Keratinocyte (primary cell): ENCODE measurements around the gene MAN1A2. TPM values are rescaled to one million over a fixed set of nuclear protein-coding genes. Genes with fewer than 3 reads are reported as not detected.

ENCODE experiments used
- DNase-seq: peaks from one replicate; pipeline ENCODE4 v3.0.0-alpha.2; 2011; ENCODE audit warnings: low read depth, missing footprints, low spot score
- FAIRE-seq: peaks from 2 replicates; lab custom pipeline; 2011; peaks lifted over from hg19 to GRCh38; lab: Jason Lieb, UNC
- H2AFZ ChIP-seq: 2 replicates; pipeline ENCODE4 v1.6.0; 2012; ENCODE audit warnings: low read length, control low read depth, inconsistent platforms; ENCODE audit not compliant: control insufficient read depth
- H3K27ac ChIP-seq: 2 replicates; pipeline ENCODE4 v1.5.1; 2011; ENCODE audit warnings: low read length; ENCODE audit not compliant: control insufficient read depth, insufficient read depth
- H3K27me3 ChIP-seq: 3 replicates; pipeline ENCODE4 v1.6.0; 2011; ENCODE audit warnings: low read length; ENCODE audit not compliant: control insufficient read depth, insufficient read depth; ENCODE audit errors: extremely low read depth
- H3K36me3 ChIP-seq, 2 experiments: 2 replicates in 1 of 2; 3 replicates in 1 of 2; pipeline ENCODE4 v1.5.1; 2011; ENCODE audit warnings: low read length in 2 of 2, mild to moderate bottlenecking in 1 of 2; ENCODE audit not compliant: control insufficient read depth in 2 of 2, insufficient read depth in 2 of 2; ENCODE audit errors: extremely low read depth in 1 of 2
- H3K4me1 ChIP-seq: 3 replicates; pipeline ENCODE4 v1.5.1; 2011; ENCODE audit warnings: low read length; ENCODE audit not compliant: control insufficient read depth, insufficient read depth; ENCODE audit errors: extremely low read depth
- H3K4me2 ChIP-seq: 3 replicates; pipeline ENCODE4 v1.6.0; 2011; ENCODE audit warnings: low read depth, low read length; ENCODE audit not compliant: control insufficient read depth, insufficient read depth; ENCODE audit errors: extremely low read depth
- H3K4me3 ChIP-seq, 3 experiments: fragments of 200-600 bp in 1 of 3; sonication (generic) in 1 of 3; 2 replicates in 2 of 3; 3 replicates in 1 of 3; pipeline ENCODE4 v1.5.1; 2011 to 2016; ENCODE audit warnings: low read length in 3 of 3, mild to moderate bottlenecking in 3 of 3, control low read depth in 2 of 3, inconsistent platforms in 1 of 3, low read depth in 1 of 3, mixed read lengths in 1 of 3, mixed run types in 1 of 3, moderate library complexity in 1 of 3; ENCODE audit not compliant: control insufficient read depth in 2 of 3, insufficient read depth in 2 of 3; ENCODE audit errors: extremely low read depth in 1 of 3
- H3K79me2 ChIP-seq: 2 replicates; pipeline ENCODE4 v1.6.0; 2012; ENCODE audit warnings: low read length; ENCODE audit not compliant: control insufficient read depth, insufficient read depth
- H3K9ac ChIP-seq: 3 replicates; pipeline ENCODE4 v1.6.0; 2011; ENCODE audit warnings: low read length; ENCODE audit not compliant: control insufficient read depth, insufficient read depth; ENCODE audit errors: extremely low read depth
- H3K9me1 ChIP-seq: 3 replicates; pipeline ENCODE4 v1.6.0; 2011; ENCODE audit warnings: low read length; ENCODE audit not compliant: control insufficient read depth, insufficient read depth; ENCODE audit errors: extremely low read depth
- H3K9me3 ChIP-seq: 2 replicates; pipeline ENCODE4 v1.5.1; 2012; ENCODE audit warnings: low read depth, low read length; ENCODE audit not compliant: control insufficient read depth
- H4K20me1 ChIP-seq: 3 replicates; pipeline ENCODE4 v1.6.0; 2011; ENCODE audit warnings: low read length; ENCODE audit not compliant: control insufficient read depth, insufficient read depth; ENCODE audit errors: extremely low read depth
- CTCF ChIP-seq, 3 experiments: IDR thresholded peaks in 1 of 3; conservative IDR thresholded peaks in 1 of 3; optimal IDR thresholded peaks in 1 of 3; 2 replicates in 2 of 3; 3 replicates in 1 of 3; pipeline versions ENCODE3 to v1.5.1; 2011; ENCODE audit warnings: low read length in 3 of 3, mild to moderate bottlenecking in 3 of 3, moderate library complexity in 2 of 3, control low read depth in 1 of 3, inconsistent platforms in 1 of 3; ENCODE audit not compliant: insufficient read depth in 2 of 3; ENCODE audit errors: extremely low read depth in 1 of 3
- EZH2 ChIP-seq: IDR thresholded peaks from one replicate; pipeline ENCODE4 v1.6.1; 2012; ENCODE audit warnings: inconsistent platforms, mild to moderate bottlenecking, low read length, moderate library complexity
- dilution Hi-C: fragments of 300-500 bp; cut with MboI; formaldehyde crosslinking; loops from one replicate; pipeline ENCODE4 v1.7.0; 2020; ENCODE audit warnings: low sequenced_read_pairs; ENCODE audit not compliant: extremely low pct_ligation_motif_present
- polyA plus RNA-seq, 5 experiments: library from polyadenylated mRNA; depleted of rRNA in 3 of 5; stranded (reverse) in 3 of 5; stranded (forward) in 1 of 5; unstranded in 1 of 5; fragments of >200 nt; gene quantifications; 1 replicate in 1 of 5; 2 replicates in 3 of 5; 3 replicates in 1 of 5; pipeline versions ENCODE4 v1.2.1 to v1.2.3, GENCODE V29; 2011 to 2012; ENCODE audit warnings: missing spikeins in 2 of 5, low read depth in 1 of 5, low replicate concordance in 1 of 5

Gene MAN1A2
- polyA plus RNA-seq, 1 donor (not counting 4 experiments of a cell fraction or from before 2014, with no cell fraction given), result 19.0 TPM

- Histone ChIP-seq H2AFZ (no peak overlapping the region), H3K9me3 (peaks cover 1% of the 10 kb centered on the region), H3K9ac (no peak overlapping the region), H3K4me2 (no peak overlapping the region), H3K27me3 (no peaks in the 10 kb centered on the region), H3K36me3 (no peaks in the 10 kb centered on the region), H3K79me2 (peaks cover 35% of the 10 kb centered on the region), H3K4me1 (no peaks in the 10 kb centered on the region), H3K9me1 (no peaks in the 10 kb centered on the region), H3K27ac (no peak overlapping the region), H4K20me1 (no peaks in the 10 kb centered on the region), H3K4me3 (no peak overlapping the region)
- dilution Hi-C loops, result no loop called here
- no peak for DNase-seq
- TF ChIP-seq EZH2, result no peak
- no peak for TF ChIP-seq CTCF (optimal IDR thresholded peaks at IDR 0.05 in 1 of 3, IDR thresholded peaks at IDR 0.05 in 1 of 3, conservative IDR thresholded peaks at IDR 0.05 in 1 of 3; ENCODE audit: extremely low read depth in 1 of 3, insufficient read depth in 2 of 3, low read length in 3 of 3)
- FAIRE-seq, result no peak
Observed at GRCh38 chr1:117387060-117387633, 19.9 kb downstream of the MAN1A2 start.

DNA sequence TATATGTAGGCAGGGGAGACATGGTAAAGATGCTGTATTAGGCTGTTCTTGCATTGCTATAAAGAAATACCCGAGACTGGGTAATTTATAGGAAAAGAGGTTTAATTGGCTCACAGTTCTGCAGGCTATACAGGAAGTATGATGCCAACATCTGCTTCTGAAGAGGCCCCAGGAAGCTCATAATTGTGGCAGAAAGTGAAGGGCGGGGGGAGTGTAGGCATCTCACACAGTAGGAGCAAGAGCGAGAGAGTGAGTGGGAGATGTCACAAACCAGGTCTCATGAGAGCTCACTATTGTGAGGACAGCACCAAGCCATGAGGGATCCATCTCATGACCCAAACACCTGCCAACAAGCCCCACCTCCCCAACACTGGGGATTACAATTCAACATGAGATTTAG is 21.1 kb downstream of the MAN1A2 start:
- DNase-seq, result no peak
- no peak overlapping the region for H2AFZ ChIP-seq
- no peaks in the 10 kb centered on the region for H3K36me3 ChIP-seq
- H3K4me3 ChIP-seq, result no peak overlapping the region
- no peak overlapping the region for H3K4me2 ChIP-seq
- dilution Hi-C loops, result no loop called here
- no peak overlapping the region for H3K27ac ChIP-seq
- no peaks in the 10 kb centered on the region for H4K20me1 ChIP-seq
- FAIRE-seq, result no peak
- TF ChIP-seq CTCF (optimal IDR thresholded peaks at IDR 0.05 in 1 of 3, IDR thresholded peaks at IDR 0.05 in 1 of 3, conservative IDR thresholded peaks at IDR 0.05 in 1 of 3; ENCODE audit: extremely low read depth in 1 of 3, insufficient read depth in 2 of 3, low read length in 3 of 3) (no peak), EZH2 (no peak)
- no peaks in the 10 kb centered on the region for H3K9me1 ChIP-seq
- no peaks in the 10 kb centered on the region for H3K27me3 ChIP-seq
- H3K9me3 ChIP-seq, result peaks cover 1% of the 10 kb centered on the region
- no peaks in the 10 kb centered on the region for H3K4me1 ChIP-seq
- no peak overlapping the region for H3K9ac ChIP-seq
- H3K79me2 ChIP-seq, result peaks cover 33% of the 10 kb centered on the region
